Measurements from ENCODE around the gene CDHR2.
"Not testable (repeated sequence)": the region's sequence is repeated elsewhere in the genome, so short reads cannot be mapped to it uniquely, and the experiment has no call there.

The CDHR2 gene

DNA sequence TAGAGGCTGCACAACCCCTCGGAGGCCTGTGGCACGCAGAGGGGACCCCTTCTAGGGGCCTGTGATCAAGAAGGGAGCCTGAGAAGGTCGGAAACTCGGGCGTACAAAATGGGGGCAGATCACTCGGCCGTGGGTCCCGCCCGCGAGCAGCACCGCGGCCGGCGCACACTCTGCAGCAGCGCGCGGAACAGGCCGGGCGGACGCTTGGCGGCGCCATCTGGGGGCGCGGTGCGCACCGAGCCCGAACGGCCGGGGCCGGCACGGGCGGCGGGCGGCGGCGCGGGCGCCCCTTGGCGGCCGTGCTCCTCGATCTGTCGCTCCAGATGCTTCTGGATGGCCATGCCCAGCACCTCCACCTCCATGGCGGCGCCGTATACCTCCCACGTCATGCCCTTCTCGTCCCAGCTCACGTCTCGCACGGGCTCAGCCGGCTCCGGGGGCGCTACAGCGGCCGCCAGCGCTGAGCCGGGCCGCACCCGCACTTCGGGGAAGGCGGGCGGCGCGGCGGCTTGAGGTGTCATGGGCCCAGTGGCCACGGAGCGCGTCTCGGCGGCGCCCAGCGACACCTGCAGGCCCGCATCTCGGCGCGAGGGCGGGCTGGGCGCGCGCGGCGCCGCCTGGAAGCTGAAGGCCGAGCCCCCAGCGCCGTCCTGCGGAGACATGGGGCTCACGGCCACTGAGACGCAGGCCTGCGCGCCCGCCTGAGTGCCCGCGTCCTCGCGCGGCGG lies 47.7 kb downstream of the CDHR2 start:
- no peak for ATAC-seq
- no peak for TF ChIP-seq ISL1 (CRISPR knock-in tag; IDR thresholded peaks at IDR 0.05)
- TF ChIP-seq ESRRG (CRISPR knock-in tag; IDR thresholded peaks at IDR 0.05), result no peak
- TF ChIP-seq ZC3H10 (CRISPR knock-in tag; IDR thresholded peaks at IDR 0.05), result no peak
- TF ChIP-seq GLIS3 (CRISPR knock-in tag; IDR thresholded peaks at IDR 0.05), result no peak
- TF ChIP-seq ZNF565 (CRISPR knock-in tag; conservative IDR thresholded peaks at IDR 0.05; ENCODE audit: low read depth), result no peak
- no peak for TF ChIP-seq OSR1 (CRISPR knock-in tag; IDR thresholded peaks at IDR 0.05)
- no peak for TF ChIP-seq ZFP3 (CRISPR knock-in tag; IDR thresholded peaks at IDR 0.05)
- TF ChIP-seq ZFP30 (CRISPR knock-in tag; IDR thresholded peaks at IDR 0.05), result no peak
- TF ChIP-seq CSDC2 (CRISPR knock-in tag; IDR thresholded peaks at IDR 0.05), result no peak
- no peak for TF ChIP-seq PPARA (CRISPR knock-in tag; IDR thresholded peaks at IDR 0.05; ENCODE audit: borderline replicate concordance)
- TF ChIP-seq, protein P1, sequence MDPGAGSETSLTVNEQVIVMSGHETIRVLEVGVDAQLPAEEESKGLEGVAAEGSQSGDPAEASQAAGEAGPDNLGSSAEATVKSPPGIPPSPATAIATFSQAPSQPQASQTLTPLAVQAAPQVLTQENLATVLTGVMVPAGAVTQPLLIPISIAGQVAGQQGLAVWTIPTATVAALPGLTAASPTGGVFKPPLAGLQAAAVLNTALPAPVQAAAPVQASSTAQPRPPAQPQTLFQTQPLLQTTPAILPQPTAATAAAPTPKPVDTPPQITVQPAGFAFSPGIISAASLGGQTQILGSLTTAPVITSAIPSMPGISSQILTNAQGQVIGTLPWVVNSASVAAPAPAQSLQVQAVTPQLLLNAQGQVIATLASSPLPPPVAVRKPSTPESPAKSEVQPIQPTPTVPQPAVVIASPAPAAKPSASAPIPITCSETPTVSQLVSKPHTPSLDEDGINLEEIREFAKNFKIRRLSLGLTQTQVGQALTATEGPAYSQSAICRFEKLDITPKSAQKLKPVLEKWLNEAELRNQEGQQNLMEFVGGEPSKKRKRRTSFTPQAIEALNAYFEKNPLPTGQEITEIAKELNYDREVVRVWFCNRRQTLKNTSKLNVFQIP (CRISPR knock-in tag; IDR thresholded peaks at IDR 0.05; ENCODE audit: borderline replicate concordance, low read depth), result no peak
- no peak for TF ChIP-seq SNAI2 (CRISPR knock-in tag; IDR thresholded peaks at IDR 0.05)
- TF ChIP-seq TCF4 (CRISPR knock-in tag; IDR thresholded peaks at IDR 0.05; ENCODE audit: borderline replicate concordance), result no peak
- no peak for TF ChIP-seq ZNF70 (CRISPR knock-in tag; IDR thresholded peaks at IDR 0.05)
- TF ChIP-seq ZNF8 (CRISPR knock-in tag; IDR thresholded peaks at IDR 0.05), result no peak

GRCh38 chr5:176597417-176598389 lies 48.6 kb downstream of the CDHR2 start:
- no peak for ATAC-seq
- TF ChIP-seq, protein P2, sequence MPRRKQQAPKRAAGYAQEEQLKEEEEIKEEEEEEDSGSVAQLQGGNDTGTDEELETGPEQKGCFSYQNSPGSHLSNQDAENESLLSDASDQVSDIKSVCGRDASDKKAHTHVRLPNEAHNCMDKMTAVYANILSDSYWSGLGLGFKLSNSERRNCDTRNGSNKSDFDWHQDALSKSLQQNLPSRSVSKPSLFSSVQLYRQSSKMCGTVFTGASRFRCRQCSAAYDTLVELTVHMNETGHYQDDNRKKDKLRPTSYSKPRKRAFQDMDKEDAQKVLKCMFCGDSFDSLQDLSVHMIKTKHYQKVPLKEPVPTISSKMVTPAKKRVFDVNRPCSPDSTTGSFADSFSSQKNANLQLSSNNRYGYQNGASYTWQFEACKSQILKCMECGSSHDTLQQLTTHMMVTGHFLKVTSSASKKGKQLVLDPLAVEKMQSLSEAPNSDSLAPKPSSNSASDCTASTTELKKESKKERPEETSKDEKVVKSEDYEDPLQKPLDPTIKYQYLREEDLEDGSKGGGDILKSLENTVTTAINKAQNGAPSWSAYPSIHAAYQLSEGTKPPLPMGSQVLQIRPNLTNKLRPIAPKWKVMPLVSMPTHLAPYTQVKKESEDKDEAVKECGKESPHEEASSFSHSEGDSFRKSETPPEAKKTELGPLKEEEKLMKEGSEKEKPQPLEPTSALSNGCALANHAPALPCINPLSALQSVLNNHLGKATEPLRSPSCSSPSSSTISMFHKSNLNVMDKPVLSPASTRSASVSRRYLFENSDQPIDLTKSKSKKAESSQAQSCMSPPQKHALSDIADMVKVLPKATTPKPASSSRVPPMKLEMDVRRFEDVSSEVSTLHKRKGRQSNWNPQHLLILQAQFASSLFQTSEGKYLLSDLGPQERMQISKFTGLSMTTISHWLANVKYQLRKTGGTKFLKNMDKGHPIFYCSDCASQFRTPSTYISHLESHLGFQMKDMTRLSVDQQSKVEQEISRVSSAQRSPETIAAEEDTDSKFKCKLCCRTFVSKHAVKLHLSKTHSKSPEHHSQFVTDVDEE (CRISPR knock-in tag; IDR thresholded peaks at IDR 0.05), result no peak
- TF ChIP-seq GLIS3 (CRISPR knock-in tag; IDR thresholded peaks at IDR 0.05) (no peak), ISL1 (CRISPR knock-in tag; IDR thresholded peaks at IDR 0.05) (no peak), CSDC2 (CRISPR knock-in tag; IDR thresholded peaks at IDR 0.05) (no peak), TCF4 (CRISPR knock-in tag; IDR thresholded peaks at IDR 0.05; ENCODE audit: borderline replicate concordance) (no peak), SNAI2 (CRISPR knock-in tag; IDR thresholded peaks at IDR 0.05) (no peak), ARNTL (CRISPR knock-in tag; IDR thresholded peaks at IDR 0.05; ENCODE audit: borderline replicate concordance, low read depth) (no peak), OSR1 (CRISPR knock-in tag; IDR thresholded peaks at IDR 0.05) (no peak), ZFP30 (CRISPR knock-in tag; IDR thresholded peaks at IDR 0.05) (no peak), ZNF70 (CRISPR knock-in tag; IDR thresholded peaks at IDR 0.05) (no peak), RARB (CRISPR knock-in tag; IDR thresholded peaks at IDR 0.05) (no peak), ZC3H10 (CRISPR knock-in tag; IDR thresholded peaks at IDR 0.05) (no peak), ZFP3 (CRISPR knock-in tag; IDR thresholded peaks at IDR 0.05) (no peak), TOX (CRISPR knock-in tag; IDR thresholded peaks at IDR 0.05; ENCODE audit: borderline replicate concordance) (no peak)
- TF ChIP-seq, protein P1 (CRISPR knock-in tag; IDR thresholded peaks at IDR 0.05; ENCODE audit: borderline replicate concordance, low read depth), result no peak
- TF ChIP-seq, protein P3, sequence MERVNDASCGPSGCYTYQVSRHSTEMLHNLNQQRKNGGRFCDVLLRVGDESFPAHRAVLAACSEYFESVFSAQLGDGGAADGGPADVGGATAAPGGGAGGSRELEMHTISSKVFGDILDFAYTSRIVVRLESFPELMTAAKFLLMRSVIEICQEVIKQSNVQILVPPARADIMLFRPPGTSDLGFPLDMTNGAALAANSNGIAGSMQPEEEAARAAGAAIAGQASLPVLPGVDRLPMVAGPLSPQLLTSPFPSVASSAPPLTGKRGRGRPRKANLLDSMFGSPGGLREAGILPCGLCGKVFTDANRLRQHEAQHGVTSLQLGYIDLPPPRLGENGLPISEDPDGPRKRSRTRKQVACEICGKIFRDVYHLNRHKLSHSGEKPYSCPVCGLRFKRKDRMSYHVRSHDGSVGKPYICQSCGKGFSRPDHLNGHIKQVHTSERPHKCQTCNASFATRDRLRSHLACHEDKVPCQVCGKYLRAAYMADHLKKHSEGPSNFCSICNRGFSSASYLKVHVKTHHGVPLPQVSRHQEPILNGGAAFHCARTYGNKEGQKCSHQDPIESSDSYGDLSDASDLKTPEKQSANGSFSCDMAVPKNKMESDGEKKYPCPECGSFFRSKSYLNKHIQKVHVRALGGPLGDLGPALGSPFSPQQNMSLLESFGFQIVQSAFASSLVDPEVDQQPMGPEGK (CRISPR knock-in tag; IDR thresholded peaks at IDR 0.05; ENCODE audit: borderline replicate concordance), result no peak

DNA sequence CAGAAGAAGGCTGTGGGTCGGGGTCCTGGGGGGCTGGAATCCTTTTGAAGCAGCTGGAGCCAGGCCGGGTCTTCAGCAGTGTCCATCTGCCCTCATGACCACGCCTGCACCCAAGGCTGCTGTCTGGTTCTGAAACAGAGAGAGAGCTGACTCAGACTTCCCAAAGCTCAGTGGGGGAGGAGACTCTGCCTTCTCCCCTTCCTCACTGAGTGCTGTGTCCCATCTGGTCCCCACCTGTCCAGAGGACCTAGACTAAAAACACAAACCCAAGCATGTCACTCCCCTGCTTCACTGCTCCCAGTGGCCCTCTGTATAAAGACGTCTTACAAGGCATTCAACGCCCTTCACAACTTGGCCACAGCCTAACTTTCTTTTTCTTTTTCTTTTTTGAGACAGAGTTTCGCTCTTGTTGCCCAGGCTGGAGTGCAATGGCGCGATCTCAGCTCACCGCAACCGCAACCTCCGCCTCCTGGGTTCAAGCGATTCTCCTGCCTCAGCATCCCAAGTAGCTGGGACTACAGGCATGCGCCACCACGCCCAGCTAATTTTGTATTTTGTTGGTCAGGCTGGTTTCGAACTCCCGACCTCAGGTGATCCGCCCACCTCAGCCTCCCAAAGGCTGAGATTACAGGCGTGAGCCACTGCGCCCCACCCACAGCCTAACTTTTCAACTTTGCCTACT lies 50.7 kb downstream of the CDHR2 start:
- not testable (repeated sequence) for ATAC-seq
